D341Med (cell line): ENCODE data around the gene HEXIM2.

ENCODE experiments used
- DNase-seq: peaks from one replicate; pipeline ENCODE4 v3.0.0; 2012; ENCODE audit warnings: low spot score

Gene HEXIM2

DNA sequence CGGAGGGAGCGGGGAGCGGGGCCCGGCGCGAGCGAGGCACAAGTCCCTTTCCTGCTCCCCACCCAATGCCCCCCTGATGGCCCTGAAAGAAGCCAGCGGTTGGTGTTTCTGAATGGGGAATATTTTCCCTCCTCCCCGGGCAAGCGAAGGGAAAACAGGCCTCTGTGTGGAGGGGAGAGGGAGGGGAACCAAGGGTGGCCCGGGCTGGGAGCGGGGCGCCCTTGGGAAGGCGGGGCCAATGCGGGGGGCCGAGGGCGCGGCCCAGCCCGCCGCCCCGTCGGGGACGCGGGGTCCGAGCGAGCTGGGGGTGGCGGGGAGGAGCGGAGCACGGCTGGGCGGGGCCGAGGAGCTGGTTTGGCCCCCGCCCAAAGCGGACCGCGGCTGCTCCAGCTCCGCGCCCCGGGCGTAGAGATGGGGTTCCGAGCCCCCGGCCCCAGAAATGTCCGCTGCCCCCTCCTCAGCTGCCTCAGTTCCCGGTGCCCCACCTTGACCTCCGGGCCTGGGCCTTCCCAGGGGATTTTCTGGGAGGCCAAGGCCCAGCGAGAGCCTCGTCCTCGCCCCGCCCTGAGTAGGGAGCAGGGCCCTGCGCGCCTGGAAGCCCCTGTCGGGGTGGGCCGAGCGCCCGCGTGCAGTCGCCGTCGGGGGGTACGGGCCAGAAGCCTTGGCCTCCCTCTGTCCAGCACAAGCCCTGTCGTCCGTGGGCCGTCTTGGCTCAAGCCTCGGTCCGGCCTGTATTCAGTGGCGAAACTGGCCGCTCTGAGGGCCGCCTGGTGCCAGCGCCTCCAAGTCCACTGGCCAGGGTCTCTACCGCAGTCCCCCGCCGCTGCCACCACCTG, 17.3 kb upstream of the HEXIM2 start:
- DNase-seq = peak; percentile 38

DNA sequence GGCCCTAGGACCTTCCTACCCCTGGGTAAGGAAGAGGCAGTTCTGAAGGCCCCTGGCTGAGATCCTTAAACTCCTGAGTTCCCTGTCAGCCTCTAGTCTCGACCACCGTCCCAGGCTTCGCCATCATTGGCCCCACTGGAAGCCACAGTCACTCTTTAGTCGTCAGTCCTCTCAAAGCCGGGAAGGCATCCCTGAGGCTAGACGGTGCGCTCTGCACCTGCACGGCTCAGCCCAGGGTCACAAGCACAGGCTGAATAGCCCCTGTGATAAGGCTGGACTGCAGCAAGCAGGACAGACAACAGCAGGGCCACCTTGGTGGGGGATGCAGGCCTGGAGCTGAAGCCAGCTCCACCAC, 16.7 kb upstream of the HEXIM2 start:
- DNase-seq = no peak

- no peak for DNase-seq
These were observed 15.5 kb upstream of the HEXIM2 start for GRCh38 chr17:45146166-45146565.

GRCh38 chr17:45146592-45146889, 15.1 kb upstream of the HEXIM2 start:
- no peak for DNase-seq

DNA sequence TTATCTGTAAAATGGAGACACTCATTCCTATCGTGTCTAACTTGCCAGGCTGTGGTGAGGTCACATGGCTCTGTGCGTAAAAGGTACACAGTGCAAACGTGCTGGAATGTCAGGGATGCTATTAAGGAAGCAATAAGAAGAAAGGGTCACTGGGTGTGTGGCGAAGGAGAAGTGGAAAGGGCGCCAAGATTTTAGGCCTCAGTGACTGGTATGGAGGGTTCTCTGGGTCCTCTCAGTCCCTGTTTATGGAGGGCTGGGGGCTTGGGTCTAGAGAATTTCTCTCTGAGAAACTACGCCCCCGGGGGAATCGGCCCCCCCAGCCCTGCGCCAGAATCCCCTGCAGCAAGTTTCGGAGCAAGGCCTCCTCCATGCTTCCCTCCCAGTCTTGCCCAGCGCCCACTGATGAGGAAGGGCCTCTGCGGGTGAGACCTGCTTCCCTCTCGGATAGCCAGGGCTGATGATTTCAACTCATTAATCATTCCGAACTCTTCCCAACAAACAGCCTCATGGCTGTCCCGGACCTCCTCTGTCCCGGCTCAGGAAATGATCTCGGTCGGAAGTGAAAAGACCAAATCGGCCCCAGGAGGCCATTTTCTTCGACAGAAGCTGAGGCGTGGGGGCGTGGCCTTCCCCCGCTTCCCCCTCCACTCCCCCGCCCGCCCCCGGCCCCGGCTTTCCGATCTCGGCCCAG, 14.6 kb upstream of the HEXIM2 start:
- DNase-seq = peak; percentile 89

- no peak for DNase-seq
These were observed 14.0 kb upstream of the HEXIM2 start for GRCh38 chr17:45147581-45148182.

DNA sequence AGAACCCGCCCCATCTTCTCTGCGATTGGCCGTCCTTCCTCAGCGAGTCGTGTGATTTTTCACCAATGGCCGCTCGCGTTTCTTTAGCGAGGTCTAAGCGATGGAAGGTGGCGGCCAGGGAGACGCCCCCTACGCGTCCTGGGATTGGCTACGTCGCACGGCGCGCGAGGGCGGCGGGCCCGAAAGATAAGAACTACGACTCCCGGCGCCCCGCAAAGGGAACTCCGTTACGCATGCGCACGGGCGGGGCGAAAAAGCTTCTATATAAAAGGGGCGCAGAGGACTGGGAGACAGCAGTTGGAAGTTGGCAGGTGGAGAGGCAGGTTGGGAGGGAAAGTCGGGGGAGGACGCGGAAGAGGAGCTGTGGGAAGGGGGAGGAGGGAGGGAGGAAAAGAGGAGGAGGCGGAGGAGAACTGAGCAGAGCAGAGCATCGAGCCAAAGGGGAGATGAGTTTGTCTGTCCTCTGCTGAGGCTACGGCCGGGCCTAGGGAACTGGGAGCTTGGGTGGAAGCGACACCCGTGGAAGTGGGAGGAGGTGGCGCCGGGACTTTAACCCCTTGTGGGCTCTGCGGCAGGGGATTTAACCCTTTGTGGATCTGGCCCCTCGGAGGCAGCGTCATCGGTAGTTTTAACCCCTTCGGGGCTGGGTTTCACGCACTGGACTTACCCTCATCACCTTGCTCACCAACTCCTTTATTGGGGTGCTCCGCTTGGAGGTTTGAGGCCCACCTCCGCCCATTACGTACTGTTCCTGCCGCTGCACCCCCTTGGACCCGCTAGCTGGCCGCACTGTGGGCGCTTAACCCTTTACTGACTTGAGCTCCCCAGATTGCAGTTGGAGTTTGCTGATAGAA, 13.3 kb upstream of the HEXIM2 start, which contains the start of gene HEXIM1:
Gene HEXIM1 (plus strand): TSS at position 293 of the 854 bp plus-strand sequence. CDS start 716 bp downstream, outside the sequence.
- DNase-seq = peak; percentile 99

- DNase-seq = peak; percentile 87
These were observed 12.5 kb upstream of the HEXIM2 start for GRCh38 chr17:45149037-45149668.

- peak; percentile 65 for DNase-seq
These were observed 11.7 kb upstream of the HEXIM2 start for GRCh38 chr17:45149669-45150664.

- no peak for DNase-seq
These were observed 10.5 kb upstream of the HEXIM2 start for GRCh38 chr17:45150911-45151809.

DNA sequence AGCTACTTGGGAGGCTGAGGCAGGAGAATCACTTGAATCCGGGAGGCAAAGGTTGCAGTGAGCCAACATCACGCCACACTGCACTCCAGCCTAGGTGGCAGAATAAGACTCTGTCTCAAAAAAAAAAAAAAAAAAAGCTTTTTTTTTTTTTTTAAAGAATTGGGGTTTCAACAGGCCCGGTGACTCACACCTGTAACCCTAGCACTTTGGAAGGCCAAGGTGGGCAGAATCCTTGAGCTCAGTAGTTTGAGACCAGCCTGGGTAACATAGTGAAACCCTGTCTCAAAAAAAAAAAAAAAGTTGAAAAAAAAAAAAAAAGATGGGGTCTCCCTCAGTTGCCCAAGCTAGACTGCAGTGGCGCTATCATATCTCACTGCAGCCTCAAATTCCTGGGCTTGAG, 6.6 kb upstream of the HEXIM2 start:
- DNase-seq = no peak

- DNase-seq = no peak
These were observed 6.2 kb upstream of the HEXIM2 start for GRCh38 chr17:45155483-45155882.

DNA sequence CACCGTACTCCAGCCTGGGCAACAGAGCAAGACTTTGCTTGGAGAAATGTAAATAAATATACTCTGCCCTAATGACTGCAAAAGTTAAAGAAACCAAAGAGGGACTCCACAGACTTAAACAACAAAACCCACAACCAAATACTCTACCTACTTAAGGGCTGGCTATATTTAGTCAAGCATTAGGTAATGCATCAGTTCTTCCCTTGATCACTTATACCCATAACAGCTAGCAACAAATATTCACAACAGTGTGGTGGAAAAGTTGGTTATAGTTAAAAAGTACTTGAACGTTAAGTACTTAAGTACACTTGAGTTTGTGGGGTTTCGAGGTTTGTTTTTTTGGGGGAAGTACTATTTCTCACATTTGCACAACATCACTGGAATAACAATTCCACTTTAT, 5.4 kb upstream of the HEXIM2 start:
- no peak for DNase-seq

- DNase-seq = peak; percentile 88
These were observed 1.0 kb upstream of the HEXIM2 start for GRCh38 chr17:45160447-45161287.

GRCh38 chr17:45162025-45162687, 481 bp downstream of the HEXIM2 start:
- peak; percentile 44 for DNase-seq

GRCh38 chr17:45164734-45165269, 3.1 kb downstream of the HEXIM2 start:
- DNase-seq = no peak

- peak; percentile 28 for DNase-seq
These were observed 7.5 kb downstream of the HEXIM2 start for GRCh38 chr17:45168991-45169752.
